ENCODE data around the gene EBP.

- TF ChIP-seq POLR2A (IDR thresholded peaks at IDR 0.05; ENCODE audit: control extremely low read depth in 1 of 2, low read depth in 2 of 2, low read length in 2 of 2) (no peak), SP2 (IDR thresholded peaks at IDR 0.05; ENCODE audit: low read length) (no peak), ATF2 (IDR thresholded peaks at IDR 0.05; ENCODE audit: low read length) (no peak), BCL11A (IDR thresholded peaks at IDR 0.05; ENCODE audit: low read depth in 2 of 2, low read length in 2 of 2) (no peak), TAF1 (IDR thresholded peaks at IDR 0.05; ENCODE audit: low read depth, low read length) (no peak), CTCF (IDR thresholded peaks at IDR 0.05; ENCODE audit: control extremely low read depth in 1 of 3, insufficient read depth in 1 of 3, low read depth in 1 of 3, low read length in 3 of 3) (no peak), SIX5 (IDR thresholded peaks at IDR 0.05; ENCODE audit: low read depth, low read length) (no peak), PHF8 (conservative IDR thresholded peaks at IDR 0.05; ENCODE audit: low read depth, low read length) (no peak), YY1 (IDR thresholded peaks at IDR 0.05; ENCODE audit: low read depth, low read length) (no peak), RAD21 (IDR thresholded peaks at IDR 0.05 in 1 of 2, conservative IDR thresholded peaks at IDR 0.05 in 1 of 2; ENCODE audit: low read depth in 2 of 2, low read length in 2 of 2) (no peak), POLR2AphosphoS5 (IDR thresholded peaks at IDR 0.05; ENCODE audit: low read depth, low read length) (no peak), TBP (IDR thresholded peaks at IDR 0.05; ENCODE audit: low read depth, low read length) (no peak), SP1 (IDR thresholded peaks at IDR 0.05; ENCODE audit: low read depth, low read length) (no peak), CEBPB (IDR thresholded peaks at IDR 0.05; ENCODE audit: low read depth, low read length) (no peak)
Observed at GRCh38 chrX:48480583-48480982, 41.0 kb upstream of the EBP start.
